HCT116 (cell line): ENCODE results near the gene KRT14. TPM values are rescaled to one million over a fixed set of nuclear protein-coding genes. Genes with fewer than 3 reads are reported as not detected.

Experiments used
- ATAC-seq: fragments of 200-7000 bp; cut with Tn5 transposase; 2 replicates; pipeline ENCODE4 v1.9.1; 2020; ENCODE audit warnings: mild to moderate bottlenecking, moderate library complexity
- BruUV-seq: library from RNA; stranded (reverse); fragments of 400-500 nt; replicated peaks from 2 replicates; lab custom pipeline; 2021; lab: Mats Ljungman, UMichigan
- CTCF ChIA-PET: fragments of 300-600 bp; sonication (Branson Sonifier 250); formaldehyde crosslinking; loops from one replicate; lab custom pipeline; 2021; ENCODE audit warnings: antibody characterized with exemption; lab: Charles Lee
- POLR2A ChIA-PET: fragments of 300-600, 350-600 bp; sonication (Branson Sonifier 250); formaldehyde crosslinking; loops from one replicate; lab custom pipeline; 2021; ENCODE audit warnings: antibody characterized with exemption; lab: Charles Lee
- RAD21 ChIA-PET, 2 experiments: fragments of 300-600 bp; sonication (Branson Sonifier 250); formaldehyde crosslinking; loops; one replicate each; lab custom pipeline; 2023; ENCODE audit warnings: low total read pairs in 2 of 2; ENCODE audit not compliant: uncharacterized antibody in 2 of 2, unreplicated experiment in 2 of 2, low non-redundant PET in 1 of 2; lab: Charles Lee
- DNase-seq: peaks from one replicate; pipeline ENCODE4 v3.0.0-alpha.2; 2010; ENCODE audit warnings: low read depth, low spot score
- H2AFZ ChIP-seq: fragments of 200-600 bp; shearing (Covaris generic), sonication (generic); 2 replicates; pipeline ENCODE4 v1.6.1; 2017; ENCODE audit warnings: low read depth, mixed run types, mixed read lengths, antibody characterized with exemption, low read length; ENCODE audit not compliant: poor library complexity, severe bottlenecking
- H3K27ac ChIP-seq: 2 replicates; pipeline ENCODE4 v1.5.1; 2012; ENCODE audit warnings: low read depth, low read length
- H3K27me3 ChIP-seq: fragments of 200-600 bp; sonication (generic); 2 replicates; pipeline ENCODE4 v1.6.1; 2016; ENCODE audit warnings: mixed run types, low read length, mixed read lengths; ENCODE audit not compliant: insufficient read depth
- H3K36me3 ChIP-seq, 2 experiments: fragments of 200-500 bp in 1 of 2; fragments of 200-600 bp in 1 of 2; sonication (Bioruptor generic) in 1 of 2; sonication (generic) in 1 of 2; 2 replicates each; pipeline versions ENCODE4 v1.5.1 to v1.6.1; 2014 to 2016; ENCODE audit warnings: low read length in 2 of 2, inconsistent platforms in 1 of 2, mixed read lengths in 1 of 2, mixed run types in 1 of 2; ENCODE audit not compliant: insufficient read depth in 2 of 2, control insufficient read depth in 1 of 2
- H3K4me1 ChIP-seq, 2 experiments: fragments of 200-600 bp in 1 of 2; sonication (generic) in 1 of 2; 2 replicates each; pipeline versions ENCODE4 v1.5.1 to v1.6.1; 2012 to 2017; ENCODE audit warnings: low read length in 2 of 2, inconsistent platforms in 1 of 2, mild to moderate bottlenecking in 1 of 2, mixed read lengths in 1 of 2, mixed run types in 1 of 2, moderate library complexity in 1 of 2; ENCODE audit not compliant: insufficient read depth in 2 of 2, control insufficient read depth in 1 of 2
- H3K4me2 ChIP-seq: fragments of 200-600 bp; sonication (generic); 2 replicates; pipeline ENCODE4 v1.6.1; 2017; ENCODE audit warnings: mixed run types, low read length, mixed read lengths
- H3K4me3 ChIP-seq, 2 experiments: fragments of 200-600 bp in 1 of 2; sonication (generic) in 1 of 2; replicated peaks in 1 of 2; 2 replicates each; pipeline ENCODE4 v1.5.1; 2011 to 2016; ENCODE audit warnings: low read length in 2 of 2, control low read depth in 1 of 2, low read depth in 1 of 2, mild to moderate bottlenecking in 1 of 2, mixed read lengths in 1 of 2, mixed run types in 1 of 2
- H3K79me2 ChIP-seq: fragments of 200-600 bp; sonication (generic); 2 replicates; pipeline ENCODE4 v1.6.1; 2017; ENCODE audit warnings: mild to moderate bottlenecking, mixed run types, low read length, moderate library complexity, mixed read lengths; ENCODE audit not compliant: insufficient read depth
- H3K9ac ChIP-seq: fragments of 200-600 bp; sonication (generic); 2 replicates; pipeline ENCODE4 v1.6.1; 2016; ENCODE audit warnings: low read length, mixed read lengths
- H3K9me2 ChIP-seq: fragments of 200-600 bp; sonication (generic), shearing (Covaris generic); 2 replicates; pipeline ENCODE4 v1.6.1; 2017; ENCODE audit warnings: mixed run types, mild to moderate bottlenecking, moderate library complexity; ENCODE audit not compliant: insufficient read depth
- H3K9me3 ChIP-seq, 2 experiments: fragments of 200-500 bp in 1 of 2; fragments of 200-600 bp in 1 of 2; sonication (Bioruptor generic) in 1 of 2; sonication (generic) in 1 of 2; 2 replicates each; pipeline ENCODE4 v1.6.1; 2014 to 2017; ENCODE audit warnings: low read length in 2 of 2, mixed read lengths in 2 of 2, inconsistent platforms in 1 of 2, low read depth in 1 of 2, mild to moderate bottlenecking in 1 of 2, mixed run types in 1 of 2, moderate library complexity in 1 of 2; ENCODE audit not compliant: control insufficient read depth in 1 of 2, insufficient read depth in 1 of 2
- H4K20me1 ChIP-seq: fragments of 200-600 bp; sonication (generic), shearing (Covaris generic); 2 replicates; pipeline ENCODE4 v1.6.1; 2017; ENCODE audit warnings: mixed run types, mild to moderate bottlenecking, moderate library complexity; ENCODE audit not compliant: insufficient read depth
- CBX3 ChIP-seq: IDR thresholded peaks from 2 replicates; pipeline ENCODE4 v1.6.1; 2012; ENCODE audit warnings: low read depth
- EGR1 ChIP-seq: IDR thresholded peaks from 2 replicates; pipeline ENCODE4 v1.6.1; 2012; ENCODE audit warnings: low read depth
- EZH2 ChIP-seq: fragments of 200-600 bp; sonication (generic); IDR thresholded peaks from 2 replicates; pipeline ENCODE4 v1.6.1; 2017; ENCODE audit warnings: antibody characterized with exemption, mixed run types
- FOSL1 ChIP-seq: IDR thresholded peaks from 2 replicates; pipeline ENCODE4 v1.6.1; 2012; ENCODE audit warnings: low read depth
- JUND ChIP-seq: IDR thresholded peaks from 2 replicates; pipeline ENCODE4 v1.6.1; 2012
- POLR2A ChIP-seq: IDR thresholded peaks from 2 replicates; pipeline ENCODE4 v1.7.0; 2011; ENCODE audit warnings: borderline replicate concordance; ENCODE audit not compliant: insufficient read depth, insufficient read length; ENCODE audit errors: extremely low read depth
- POLR2AphosphoS5 ChIP-seq: IDR thresholded peaks from 2 replicates; pipeline ENCODE4 v1.6.1; 2011; ENCODE audit warnings: mild to moderate bottlenecking, low read depth, low read length, moderate library complexity
- RAD21 ChIP-seq: IDR thresholded peaks from 2 replicates; pipeline ENCODE4 v1.6.1; 2012; ENCODE audit warnings: low read depth, mild to moderate bottlenecking
- SP1 ChIP-seq: IDR thresholded peaks from 2 replicates; pipeline ENCODE4 v1.6.1; 2012; ENCODE audit warnings: low read depth
- TCF7L2 ChIP-seq: IDR thresholded peaks from 2 replicates; pipeline ENCODE4 v1.7.0; 2011; ENCODE audit warnings: borderline replicate concordance, inconsistent platforms; ENCODE audit not compliant: insufficient read depth, insufficient read length; ENCODE audit errors: extremely low read depth
- YY1 ChIP-seq: IDR thresholded peaks from 2 replicates; pipeline ENCODE4 v1.6.1; 2011; ENCODE audit warnings: low read length, low read depth, moderate library complexity, mild to moderate bottlenecking; ENCODE audit not compliant: insufficient replicate concordance; ENCODE audit errors: extremely low read depth
- ZFX ChIP-seq: fragments of 450-650 bp; IDR thresholded peaks from 2 replicates; pipeline ENCODE4 v1.6.1; 2017
- intact Hi-C: fragments of 100-400 bp; cut with micrococcal nuclease; formaldehyde crosslinking; loops from 2 replicates; pipeline ENCODE4 v1.10.0; 2022
- total RNA-seq: library from RNA; stranded (reverse); gene quantifications from one replicate; pipeline ENCODE4 v1.2.1, GENCODE V29; 2021; ENCODE audit not compliant: unreplicated experiment
- TF ChIP-seq, protein P1 (sequence below), 3 experiments: fragments of 200-600 bp in 1 of 3; sonication (generic) in 1 of 3; IDR thresholded peaks in 2 of 3; conservative IDR thresholded peaks in 1 of 3; 2 replicates each; pipeline ENCODE4 v1.5.1; 2012 to 2017; ENCODE audit warnings: low read depth in 2 of 3, low read length in 2 of 3, antibody characterized with exemption in 1 of 3, borderline replicate concordance in 1 of 3, control low read depth in 1 of 3, mild to moderate bottlenecking in 1 of 3, mixed read lengths in 1 of 3, mixed run types in 1 of 3, moderate library complexity in 1 of 3; ENCODE audit not compliant: insufficient read depth in 1 of 3
- TF ChIP-seq, protein P2 (sequence below): IDR thresholded peaks from 2 replicates; pipeline ENCODE4 v1.6.1; 2011; ENCODE audit warnings: mild to moderate bottlenecking, low read length, moderate library complexity; ENCODE audit not compliant: insufficient replicate concordance; ENCODE audit errors: extremely low read depth
- TF ChIP-seq, protein P3 (sequence below): IDR thresholded peaks from 2 replicates; pipeline ENCODE4 v1.6.1; 2012

KRT14 gene
- total RNA-seq, 1 experiment from 2014 or later = not detected

DNA sequence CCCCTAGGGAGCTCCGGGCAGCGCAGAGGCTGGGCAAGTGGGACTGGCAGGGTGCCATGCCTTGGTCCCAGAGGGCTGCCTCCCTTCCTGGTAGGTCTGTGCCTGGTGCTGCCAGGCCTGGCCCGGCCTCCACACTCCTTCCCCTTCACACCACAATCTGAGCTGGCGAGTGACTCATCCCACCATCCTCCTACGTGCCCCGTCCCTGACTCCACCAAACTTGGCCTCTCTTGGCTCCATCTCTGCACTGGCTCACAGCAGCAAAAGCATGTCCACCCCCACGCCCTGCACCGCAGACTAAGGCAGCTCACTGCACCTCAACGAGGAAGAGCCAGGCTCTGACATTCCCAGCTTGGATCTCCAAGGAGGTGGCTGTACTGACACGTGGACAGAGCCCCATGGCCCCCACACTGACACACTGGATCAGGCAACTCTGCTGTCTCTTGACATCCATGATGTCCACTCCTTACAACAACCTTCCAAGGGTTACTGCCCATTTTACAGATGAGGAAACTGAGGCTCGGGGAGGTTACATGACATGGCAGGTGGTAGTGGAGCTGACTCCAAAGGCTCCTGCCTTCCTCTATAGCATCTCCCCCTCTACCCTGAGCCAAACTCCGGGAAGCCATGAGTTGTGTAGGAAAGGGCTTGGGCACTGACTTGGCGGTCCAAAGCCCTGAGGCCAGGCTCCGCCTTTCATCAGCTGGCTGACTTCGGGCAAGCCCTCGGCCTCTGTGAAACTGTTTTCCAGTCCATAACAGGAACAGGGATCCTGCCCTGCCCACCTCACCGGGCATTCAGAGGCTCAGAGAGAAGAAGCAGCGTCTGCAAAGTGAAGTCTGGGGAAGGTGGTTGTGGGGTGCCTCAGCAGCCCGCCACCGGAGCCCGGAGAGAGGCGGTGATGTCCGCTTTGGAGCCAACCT, 38.5 kb downstream of the KRT14 start:
- no peaks in the 10 kb centered on the region for H3K36me3 ChIP-seq
- H2AFZ ChIP-seq = no peak overlapping the region
- H3K9me3 ChIP-seq = peaks cover 0 to 8% of the 10 kb centered on the region in 2 experiments; a peak in 1 of 4 replicates
- no TSS peak for BruUV-seq
- TF ChIP-seq YY1 (peak; percentile 54), ZFX (peak; percentile 24; the same call in 1 of the 2 replicates), CBX3 (peak; percentile 97), JUND (peak; percentile 96), RAD21 (peak; percentile 53), POLR2A (no peak), TCF7L2 (peak; percentile 32), SP1 (peak; percentile 98), POLR2AphosphoS5 (peak; percentile 70), EGR1 (peak; percentile 91), EZH2 (no peak), FOSL1 (peak; percentile 87)
- TF ChIP-seq, protein P1, sequence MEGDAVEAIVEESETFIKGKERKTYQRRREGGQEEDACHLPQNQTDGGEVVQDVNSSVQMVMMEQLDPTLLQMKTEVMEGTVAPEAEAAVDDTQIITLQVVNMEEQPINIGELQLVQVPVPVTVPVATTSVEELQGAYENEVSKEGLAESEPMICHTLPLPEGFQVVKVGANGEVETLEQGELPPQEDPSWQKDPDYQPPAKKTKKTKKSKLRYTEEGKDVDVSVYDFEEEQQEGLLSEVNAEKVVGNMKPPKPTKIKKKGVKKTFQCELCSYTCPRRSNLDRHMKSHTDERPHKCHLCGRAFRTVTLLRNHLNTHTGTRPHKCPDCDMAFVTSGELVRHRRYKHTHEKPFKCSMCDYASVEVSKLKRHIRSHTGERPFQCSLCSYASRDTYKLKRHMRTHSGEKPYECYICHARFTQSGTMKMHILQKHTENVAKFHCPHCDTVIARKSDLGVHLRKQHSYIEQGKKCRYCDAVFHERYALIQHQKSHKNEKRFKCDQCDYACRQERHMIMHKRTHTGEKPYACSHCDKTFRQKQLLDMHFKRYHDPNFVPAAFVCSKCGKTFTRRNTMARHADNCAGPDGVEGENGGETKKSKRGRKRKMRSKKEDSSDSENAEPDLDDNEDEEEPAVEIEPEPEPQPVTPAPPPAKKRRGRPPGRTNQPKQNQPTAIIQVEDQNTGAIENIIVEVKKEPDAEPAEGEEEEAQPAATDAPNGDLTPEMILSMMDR (IDR thresholded peaks at IDR 0.05 in 2 of 3, conservative IDR thresholded peaks at IDR 0.05 in 1 of 3; ENCODE audit: borderline replicate concordance in 1 of 3, insufficient read depth in 1 of 3, low read depth in 2 of 3, low read length in 2 of 3) = no peak
- TF ChIP-seq, protein P2, sequence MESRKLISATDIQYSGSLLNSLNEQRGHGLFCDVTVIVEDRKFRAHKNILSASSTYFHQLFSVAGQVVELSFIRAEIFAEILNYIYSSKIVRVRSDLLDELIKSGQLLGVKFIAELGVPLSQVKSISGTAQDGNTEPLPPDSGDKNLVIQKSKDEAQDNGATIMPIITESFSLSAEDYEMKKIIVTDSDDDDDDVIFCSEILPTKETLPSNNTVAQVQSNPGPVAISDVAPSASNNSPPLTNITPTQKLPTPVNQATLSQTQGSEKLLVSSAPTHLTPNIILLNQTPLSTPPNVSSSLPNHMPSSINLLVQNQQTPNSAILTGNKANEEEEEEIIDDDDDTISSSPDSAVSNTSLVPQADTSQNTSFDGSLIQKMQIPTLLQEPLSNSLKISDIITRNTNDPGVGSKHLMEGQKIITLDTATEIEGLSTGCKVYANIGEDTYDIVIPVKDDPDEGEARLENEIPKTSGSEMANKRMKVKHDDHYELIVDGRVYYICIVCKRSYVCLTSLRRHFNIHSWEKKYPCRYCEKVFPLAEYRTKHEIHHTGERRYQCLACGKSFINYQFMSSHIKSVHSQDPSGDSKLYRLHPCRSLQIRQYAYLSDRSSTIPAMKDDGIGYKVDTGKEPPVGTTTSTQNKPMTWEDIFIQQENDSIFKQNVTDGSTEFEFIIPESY = peak; percentile 34
- TF ChIP-seq, protein P3, sequence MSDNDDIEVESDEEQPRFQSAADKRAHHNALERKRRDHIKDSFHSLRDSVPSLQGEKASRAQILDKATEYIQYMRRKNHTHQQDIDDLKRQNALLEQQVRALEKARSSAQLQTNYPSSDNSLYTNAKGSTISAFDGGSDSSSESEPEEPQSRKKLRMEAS = peak; percentile 96
- H3K79me2 ChIP-seq = no peaks in the 10 kb centered on the region
- no peaks in the 10 kb centered on the region for H4K20me1 ChIP-seq
- ChIA-PET CTCF (interaction anchor here (0.5 to 7.3 kb wide), 44 partner anchors 8 to 933 kb away, joined by 3 to 203 read pairs (median 7); partner anchors contain the start of genes KRT15, KRT19 and KRT36), POLR2A (interaction anchor here (0.7 to 5.5 kb wide), 14 partner anchors 8 to 692 kb away, joined by 3 to 148 read pairs (median 6); partner anchors contain the start of genes EIF1, KRT15 and KRT19), RAD21 (interaction anchor here (0.6 to 3.7 kb wide), 36 partner anchors 18 to 691 kb away, joined by 3 to 26 read pairs (median 5); partner anchors contain the start of gene KRT19 (in 2 of the 2))
- H3K4me3 ChIP-seq = peak overlapping the region; percentile 21 to 46
- H3K27ac ChIP-seq = peak overlapping the region; percentile 91
- no peaks in the 10 kb centered on the region for H3K9me2 ChIP-seq
- H3K27me3 ChIP-seq = no peaks in the 10 kb centered on the region
- intact Hi-C loops = loop anchor here (1.0 to 10.0 kb wide), 6 partner anchors 26 to 933 kb away; no protein-coding TSS in a partner anchor
- peak overlapping the region; percentile 68 for H3K9ac ChIP-seq
- H3K4me2 ChIP-seq = peak overlapping the region; percentile 80
- peaks cover 39 to 80% of the 10 kb centered on the region in 2 experiments for H3K4me1 ChIP-seq
- peak; percentile 96 for DNase-seq
- ATAC-seq = peak; percentile 77
